Fibroblast of mammary gland (primary cell): Measurements from ENCODE around the gene WDR87.

Experiments used
- DNase-seq: peaks from one replicate; pipeline ENCODE4 v3.0.0-alpha.2; 2010; ENCODE audit warnings: low read depth
- H3K4me3 ChIP-seq: 2 replicates; pipeline ENCODE4 v1.5.1; 2011; ENCODE audit warnings: low read depth, mild to moderate bottlenecking, low read length, moderate library complexity; ENCODE audit not compliant: control insufficient read depth
- CTCF ChIP-seq: conservative IDR thresholded peaks from 2 replicates; pipeline ENCODE4 v1.5.1; 2011; ENCODE audit warnings: low read depth, low read length, inconsistent platforms; ENCODE audit not compliant: control insufficient read depth, insufficient read depth

The WDR87 gene

GRCh38 chr19:37893845-37894575 lies 12.4 kb downstream of the WDR87 start:
- no peak for DNase-seq
- TF ChIP-seq CTCF: no peak
- H3K4me3 ChIP-seq: no peak overlapping the region

- H3K4me3 ChIP-seq: no peak overlapping the region
- DNase-seq: no peak
- TF ChIP-seq CTCF: no peak
Observed at GRCh38 chr19:37886571-37886970, 19.8 kb downstream of the WDR87 start.

- no peak overlapping the region for H3K4me3 ChIP-seq
- TF ChIP-seq CTCF: no peak
- no peak for DNase-seq
Observed at GRCh38 chr19:37885392-37885791, 21.0 kb downstream of the WDR87 start.

GRCh38 chr19:37877147-37877546 lies 29.2 kb downstream of the WDR87 start:
- no peak for TF ChIP-seq CTCF
- no peak overlapping the region for H3K4me3 ChIP-seq
- no peak for DNase-seq

- no peak for DNase-seq
- TF ChIP-seq CTCF: no peak
- no peak overlapping the region for H3K4me3 ChIP-seq
Observed at GRCh38 chr19:37876032-37876431, 30.4 kb downstream of the WDR87 start.

- no peak for DNase-seq
- H3K4me3 ChIP-seq: no peak overlapping the region
- no peak for TF ChIP-seq CTCF
Observed at GRCh38 chr19:37874784-37875183, 31.6 kb downstream of the WDR87 start.

- TF ChIP-seq CTCF: no peak
- DNase-seq: peak; percentile 9
- H3K4me3 ChIP-seq: no peak overlapping the region
Observed at GRCh38 chr19:37872383-37872782, 34.0 kb downstream of the WDR87 start.
